Neural progenitor cell (in vitro differentiated cells): ENCODE data around the gene PTPRN2. TPM values are rescaled to one million over a fixed set of nuclear protein-coding genes. Genes with fewer than 3 reads are reported as not detected.

Experiments
- DNase-seq: peaks from one replicate; pipeline ENCODE4 v3.0.0-alpha.2; 2016; ENCODE audit warnings: low spot score
- H2AFZ ChIP-seq: fragments of 200-600 bp; sonication (generic); replicated peaks from 2 replicates; pipeline ENCODE4 v1.6.1; 2016; ENCODE audit warnings: antibody characterized with exemption
- H3F3A ChIP-seq: fragments of 200-600 bp; sonication (generic); 2 replicates; pipeline ENCODE4 v1.6.1; 2016; ENCODE audit warnings: antibody characterized with exemption, low read depth
- H3K27ac ChIP-seq: fragments of 200-600 bp; sonication (generic); 2 replicates; pipeline ENCODE4 v1.5.1; 2016; ENCODE audit warnings: mild to moderate bottlenecking
- H3K27me3 ChIP-seq: fragments of 200-600 bp; sonication (generic); 2 replicates; pipeline ENCODE4 v1.6.1; 2016; ENCODE audit warnings: mild to moderate bottlenecking, moderate library complexity
- H3K36me3 ChIP-seq: fragments of 200-600 bp; sonication (generic); 2 replicates; pipeline ENCODE4 v1.5.1; 2016
- H3K4me1 ChIP-seq: fragments of 200-600 bp; sonication (generic); 2 replicates; pipeline ENCODE4 v1.6.1; 2016; ENCODE audit warnings: mixed run types
- H3K4me2 ChIP-seq: fragments of 200-600 bp; sonication (generic); 2 replicates; pipeline ENCODE4 v1.6.1; 2016
- H3K4me3 ChIP-seq: fragments of 200-600 bp; sonication (generic); 2 replicates; pipeline ENCODE4 v1.5.1; 2016
- H3K79me2 ChIP-seq: fragments of 200-600 bp; sonication (generic); 2 replicates; pipeline ENCODE4 v1.6.1; 2016; ENCODE audit warnings: low read depth
- H3K9ac ChIP-seq: fragments of 200-600 bp; sonication (generic); 2 replicates; pipeline ENCODE4 v1.6.1; 2016
- H3K9me3 ChIP-seq: fragments of 200-600 bp; sonication (generic); 2 replicates; pipeline ENCODE4 v1.5.1; 2016; ENCODE audit warnings: low read depth
- H4K20me1 ChIP-seq: fragments of 200-600 bp; sonication (generic); 2 replicates; pipeline ENCODE4 v1.6.1; 2016; ENCODE audit warnings: low read depth
- H3K27ac Mint-ChIP-seq: 3 replicates; pipeline ENCODE4 v1.8.0; 2021; ENCODE audit warnings: mixed read lengths
- H3K27me3 Mint-ChIP-seq: 2 replicates; pipeline ENCODE4 v1.8.0; 2022; ENCODE audit warnings: low read depth, mild to moderate bottlenecking, inconsistent platforms, moderate library complexity, mixed read lengths; ENCODE audit not compliant: insufficient read depth
- H3K36me3 Mint-ChIP-seq: 3 replicates; pipeline ENCODE4 v1.8.0; 2021; ENCODE audit warnings: mixed read lengths
- H3K4me1 Mint-ChIP-seq: 3 replicates; pipeline ENCODE4 v1.8.0; 2021; ENCODE audit warnings: mixed read lengths
- H3K4me3 Mint-ChIP-seq: 3 replicates; pipeline ENCODE4 v1.8.0; 2021; ENCODE audit warnings: mild to moderate bottlenecking, moderate library complexity, mixed read lengths
- H3K9me3 Mint-ChIP-seq: 3 replicates; pipeline ENCODE4 v1.8.0; 2020; ENCODE audit warnings: mixed read lengths
- EZH2 ChIP-seq: fragments of 200-600 bp; sonication (generic); IDR thresholded peaks from 2 replicates; pipeline ENCODE4 v1.6.1; 2017; ENCODE audit warnings: antibody characterized with exemption, mild to moderate bottlenecking, moderate library complexity
- EZH2phosphoT487 ChIP-seq: fragments of 200-600 bp; sonication (generic); IDR thresholded peaks from 2 replicates; pipeline ENCODE4 v1.6.1; 2017; ENCODE audit warnings: antibody characterized with exemption
- total RNA-seq: library from RNA; depleted of rRNA; stranded (reverse); fragments of >200 nt; gene quantifications from 2 replicates; pipeline ENCODE4 v1.2.3, GENCODE V29; 2015; ENCODE audit warnings: low replicate concordance
- TF ChIP-seq, protein P1 (sequence below): fragments of 200-600 bp; sonication (generic); IDR thresholded peaks from 2 replicates; pipeline ENCODE4 v1.5.1; 2017; ENCODE audit warnings: antibody characterized with exemption, mild to moderate bottlenecking

PTPRN2 gene
- total RNA-seq, 1 donor from 2014 or later = 3.0 TPM

DNA sequence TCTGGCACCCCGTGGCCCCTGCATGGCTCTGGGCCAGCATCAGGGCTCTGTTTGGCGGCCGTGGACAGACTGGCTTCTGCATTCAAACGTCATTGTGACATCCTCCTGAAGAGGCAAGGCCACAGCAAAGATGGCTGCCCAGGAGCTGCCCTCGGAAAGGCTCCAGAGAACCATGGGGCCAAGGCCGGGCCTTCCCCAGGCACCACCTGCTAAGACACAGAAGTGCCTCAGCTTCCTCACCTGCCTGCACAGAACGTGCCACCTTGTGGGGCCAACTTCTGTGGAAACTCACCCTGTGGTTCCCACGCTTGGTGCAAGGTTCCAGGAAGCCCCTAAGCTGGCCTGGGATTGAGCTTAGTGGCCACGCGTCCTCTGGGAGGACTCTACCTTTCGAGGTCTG, 396.9 kb downstream of the PTPRN2 start:
- no peak overlapping the region for H3K4me3 ChIP-seq
- TF ChIP-seq EZH2 (no peak), EZH2phosphoT487 (no peak)
- TF ChIP-seq, protein P1, sequence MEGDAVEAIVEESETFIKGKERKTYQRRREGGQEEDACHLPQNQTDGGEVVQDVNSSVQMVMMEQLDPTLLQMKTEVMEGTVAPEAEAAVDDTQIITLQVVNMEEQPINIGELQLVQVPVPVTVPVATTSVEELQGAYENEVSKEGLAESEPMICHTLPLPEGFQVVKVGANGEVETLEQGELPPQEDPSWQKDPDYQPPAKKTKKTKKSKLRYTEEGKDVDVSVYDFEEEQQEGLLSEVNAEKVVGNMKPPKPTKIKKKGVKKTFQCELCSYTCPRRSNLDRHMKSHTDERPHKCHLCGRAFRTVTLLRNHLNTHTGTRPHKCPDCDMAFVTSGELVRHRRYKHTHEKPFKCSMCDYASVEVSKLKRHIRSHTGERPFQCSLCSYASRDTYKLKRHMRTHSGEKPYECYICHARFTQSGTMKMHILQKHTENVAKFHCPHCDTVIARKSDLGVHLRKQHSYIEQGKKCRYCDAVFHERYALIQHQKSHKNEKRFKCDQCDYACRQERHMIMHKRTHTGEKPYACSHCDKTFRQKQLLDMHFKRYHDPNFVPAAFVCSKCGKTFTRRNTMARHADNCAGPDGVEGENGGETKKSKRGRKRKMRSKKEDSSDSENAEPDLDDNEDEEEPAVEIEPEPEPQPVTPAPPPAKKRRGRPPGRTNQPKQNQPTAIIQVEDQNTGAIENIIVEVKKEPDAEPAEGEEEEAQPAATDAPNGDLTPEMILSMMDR = no peak
- no peaks in the 10 kb centered on the region for H3K4me1 ChIP-seq
- Mint-ChIP-seq H3K9me3 (peaks cover 17% of the 10 kb centered on the region), H3K4me3 (no peak overlapping the region), H3K4me1 (peaks cover 9% of the 10 kb centered on the region), H3K27me3 (peaks cover 5% of the 10 kb centered on the region), H3K36me3 (no peaks in the 10 kb centered on the region), H3K27ac (no peak overlapping the region)
- no peak overlapping the region for H3K9ac ChIP-seq
- no peaks in the 10 kb centered on the region for H4K20me1 ChIP-seq
- H3K27me3 ChIP-seq = no peaks in the 10 kb centered on the region
- H3K27ac ChIP-seq = no peak overlapping the region
- H3K79me2 ChIP-seq = no peaks in the 10 kb centered on the region
- DNase-seq = no peak
- no peak overlapping the region for H2AFZ ChIP-seq
- no peaks in the 10 kb centered on the region for H3K36me3 ChIP-seq
- H3F3A ChIP-seq = no peaks in the 10 kb centered on the region
- no peak overlapping the region for H3K4me2 ChIP-seq
- no peaks in the 10 kb centered on the region for H3K9me3 ChIP-seq

DNA sequence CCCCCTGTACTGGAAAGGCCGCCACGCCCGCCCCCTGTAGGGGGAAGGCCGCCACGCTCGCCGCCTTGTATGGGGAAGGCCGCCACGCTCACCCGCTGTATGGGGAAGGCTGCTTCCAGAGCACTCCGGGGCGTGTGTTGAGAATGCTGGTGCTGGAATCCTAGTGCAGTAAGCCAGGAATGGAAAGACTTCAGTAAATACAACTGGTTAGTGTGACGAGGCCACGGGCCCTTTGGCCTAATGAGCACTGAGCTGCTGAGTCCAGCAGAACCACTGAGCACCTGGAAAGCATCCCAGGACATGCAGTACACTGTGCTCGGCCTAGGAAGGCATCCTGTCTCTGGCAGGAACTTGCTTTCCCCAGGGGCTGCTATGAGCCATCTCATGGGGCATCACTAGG, 398.9 kb downstream of the PTPRN2 start:
- H3K79me2 ChIP-seq = no peaks in the 10 kb centered on the region
- no peak for TF ChIP-seq EZH2phosphoT487
- TF ChIP-seq, protein P1 = no peak
- TF ChIP-seq EZH2 = no peak
- H3K27me3 ChIP-seq = no peaks in the 10 kb centered on the region
- no peak overlapping the region for H3K4me3 ChIP-seq
- H3K4me2 ChIP-seq = no peak overlapping the region
- no peaks in the 10 kb centered on the region for H3F3A ChIP-seq
- Mint-ChIP-seq H3K4me1 (peaks cover 9% of the 10 kb centered on the region), H3K36me3 (no peaks in the 10 kb centered on the region), H3K27ac (no peak overlapping the region), H3K9me3 (peaks cover 3% of the 10 kb centered on the region), H3K27me3 (peaks cover 2% of the 10 kb centered on the region), H3K4me3 (no peak overlapping the region)
- no peaks in the 10 kb centered on the region for H4K20me1 ChIP-seq
- no peaks in the 10 kb centered on the region for H3K4me1 ChIP-seq
- H3K9ac ChIP-seq = no peak overlapping the region
- no peak overlapping the region for H3K27ac ChIP-seq
- DNase-seq = no peak
- H3K36me3 ChIP-seq = no peaks in the 10 kb centered on the region
- H2AFZ ChIP-seq = no peak overlapping the region
- H3K9me3 ChIP-seq = no peaks in the 10 kb centered on the region

DNA sequence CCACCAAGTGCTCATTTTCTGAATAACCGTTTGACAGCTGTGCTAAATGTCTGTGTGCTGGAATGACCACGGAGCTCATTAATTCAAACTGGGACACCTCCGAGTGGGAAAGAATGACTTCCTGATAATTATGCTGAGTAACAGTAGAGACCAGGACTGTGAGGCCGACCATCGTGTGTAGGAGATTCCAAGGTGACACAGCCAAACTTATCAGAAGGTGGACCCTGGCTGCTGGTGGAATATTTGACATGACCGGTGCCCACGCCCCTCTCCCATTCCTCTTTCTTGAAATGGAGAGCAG, 400.0 kb downstream of the PTPRN2 start:
- no peak overlapping the region for H2AFZ ChIP-seq
- no peak overlapping the region for H3K4me3 Mint-ChIP-seq
- H3K27me3 Mint-ChIP-seq = peaks cover 3% of the 10 kb centered on the region
- H3K4me3 ChIP-seq = no peak overlapping the region
- no peak overlapping the region for H3K4me2 ChIP-seq
- no peaks in the 10 kb centered on the region for H3K4me1 ChIP-seq
- no peaks in the 10 kb centered on the region for H4K20me1 ChIP-seq
- H3K27ac Mint-ChIP-seq = peak overlapping the region; percentile 82
- no peaks in the 10 kb centered on the region for H3K36me3 Mint-ChIP-seq
- no peaks in the 10 kb centered on the region for H3K36me3 ChIP-seq
- no peaks in the 10 kb centered on the region for H3K79me2 ChIP-seq
- H3K9me3 ChIP-seq = no peaks in the 10 kb centered on the region
- peaks cover 3% of the 10 kb centered on the region for H3K9me3 Mint-ChIP-seq
- H3K4me1 Mint-ChIP-seq = peaks cover 9% of the 10 kb centered on the region
- H3F3A ChIP-seq = no peaks in the 10 kb centered on the region
- no peak for TF ChIP-seq EZH2
- no peak for TF ChIP-seq EZH2phosphoT487
- TF ChIP-seq, protein P1 = no peak
- no peak overlapping the region for H3K9ac ChIP-seq
- no peak for DNase-seq
- H3K27ac ChIP-seq = no peak overlapping the region
- H3K27me3 ChIP-seq = no peaks in the 10 kb centered on the region
